GM18909 (cell line): ENCODE results near the gene BRD7.

Source experiments
- ATAC-seq: cut with Tn5 transposase; IDR thresholded peaks from one replicate; pipeline ENCODE4 v1.9.1; 2021; ENCODE audit warnings: mild to moderate bottlenecking; ENCODE audit not compliant: unreplicated experiment, poor library complexity

The BRD7 gene

DNA sequence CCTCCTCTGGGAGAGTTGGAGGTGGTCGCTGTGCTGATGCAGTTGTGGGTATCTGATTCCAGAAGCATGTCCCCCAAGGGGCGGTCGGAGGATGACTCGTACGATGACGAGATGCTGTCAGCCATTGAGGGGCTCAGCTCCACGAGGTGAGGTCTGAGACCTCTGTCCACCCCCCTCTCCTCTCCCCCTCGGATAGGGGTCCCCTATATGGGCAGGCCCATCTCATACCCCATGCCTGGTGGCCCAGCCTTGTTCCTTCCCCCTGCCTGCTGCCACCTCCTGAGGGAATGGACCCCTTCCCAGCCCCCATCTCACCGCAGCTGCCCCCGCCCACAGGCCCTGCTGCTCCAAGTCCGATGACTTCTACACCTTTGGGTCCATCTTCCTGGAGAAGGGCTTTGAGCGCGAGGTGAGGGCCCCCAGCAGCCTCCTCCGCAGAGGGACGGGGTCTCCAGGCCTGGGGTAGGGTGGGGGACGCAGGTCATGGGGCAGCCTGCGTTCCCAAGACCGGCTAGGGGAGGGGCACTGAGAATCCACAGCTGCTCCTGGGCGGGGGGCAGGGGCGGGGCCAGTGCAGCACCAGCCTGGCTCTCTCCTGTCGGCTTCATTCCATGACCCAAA is 63.2 kb downstream of the BRD7 start:
- no peak for ATAC-seq

GRCh38 chr16:50304467-50305440 is 64.0 kb downstream of the BRD7 start:
- no peak for ATAC-seq

GRCh38 chr16:50303605-50304466 is 65.0 kb downstream of the BRD7 start:
- ATAC-seq = no peak

GRCh38 chr16:50303041-50303604 is 65.7 kb downstream of the BRD7 start:
- ATAC-seq = no peak

DNA sequence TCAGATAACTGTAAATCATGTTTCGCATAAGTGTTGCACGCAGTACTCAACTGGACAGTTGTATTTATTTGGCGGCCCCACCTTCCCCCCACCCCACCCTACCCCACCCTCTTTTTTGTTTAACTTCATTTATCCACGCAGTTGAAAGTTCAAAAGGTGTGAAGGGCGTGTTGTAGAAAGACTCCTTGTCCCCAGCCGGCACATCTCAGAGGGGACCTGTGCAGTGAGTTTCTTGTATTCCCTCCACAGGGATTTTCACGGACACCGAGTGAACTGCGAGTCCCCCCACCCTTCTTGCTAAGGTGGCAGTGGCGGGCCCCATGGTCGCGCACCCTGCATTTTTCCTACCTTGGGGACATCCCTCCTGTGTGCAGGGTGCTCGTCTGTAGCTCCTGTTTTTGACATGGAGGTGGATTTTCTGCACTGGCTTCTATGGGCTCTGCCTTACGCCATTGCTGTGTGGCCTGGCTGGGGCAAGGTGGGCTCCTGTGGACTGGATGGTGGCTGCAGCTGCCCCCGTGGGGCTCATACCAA is 66.2 kb downstream of the BRD7 start:
- ATAC-seq = no peak

- ATAC-seq = no peak
Observed at GRCh38 chr16:50301626-50302471, 66.9 kb downstream of the BRD7 start.

- ATAC-seq = no peak
Observed at GRCh38 chr16:50300942-50301625, 67.7 kb downstream of the BRD7 start.

DNA sequence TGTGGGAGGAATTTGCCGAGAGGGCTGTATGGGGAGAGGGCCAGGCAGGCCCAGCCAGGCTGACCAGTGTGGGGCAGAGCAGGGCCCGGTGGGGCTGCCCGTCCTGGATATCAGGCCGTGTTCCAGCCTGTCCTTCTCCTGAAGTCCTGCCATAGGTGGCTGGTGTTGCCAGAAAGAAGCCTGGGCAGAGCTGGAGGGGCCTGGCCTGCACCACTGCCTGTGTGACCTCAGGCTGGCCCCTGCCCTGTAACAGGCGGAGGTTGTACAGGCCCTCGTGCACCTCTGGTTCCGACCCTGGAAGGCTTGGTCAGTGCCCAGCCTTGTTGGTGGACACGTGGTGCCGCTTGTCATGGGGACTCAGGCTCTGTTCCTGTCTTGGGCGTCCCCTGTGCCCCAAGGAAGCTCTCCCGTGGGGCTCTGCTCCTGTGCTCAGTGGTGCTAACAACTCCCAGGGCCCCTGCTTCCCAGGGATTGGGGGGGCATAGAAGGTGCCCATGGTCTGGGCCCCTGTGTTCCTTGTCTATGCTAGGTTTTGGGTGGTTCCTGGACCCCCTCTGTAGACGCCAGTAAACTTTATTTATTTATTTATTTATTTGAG is 69.2 kb downstream of the BRD7 start:
- ATAC-seq = no peak

GRCh38 chr16:50298591-50299507 is 69.9 kb downstream of the BRD7 start:
- no peak for ATAC-seq

DNA sequence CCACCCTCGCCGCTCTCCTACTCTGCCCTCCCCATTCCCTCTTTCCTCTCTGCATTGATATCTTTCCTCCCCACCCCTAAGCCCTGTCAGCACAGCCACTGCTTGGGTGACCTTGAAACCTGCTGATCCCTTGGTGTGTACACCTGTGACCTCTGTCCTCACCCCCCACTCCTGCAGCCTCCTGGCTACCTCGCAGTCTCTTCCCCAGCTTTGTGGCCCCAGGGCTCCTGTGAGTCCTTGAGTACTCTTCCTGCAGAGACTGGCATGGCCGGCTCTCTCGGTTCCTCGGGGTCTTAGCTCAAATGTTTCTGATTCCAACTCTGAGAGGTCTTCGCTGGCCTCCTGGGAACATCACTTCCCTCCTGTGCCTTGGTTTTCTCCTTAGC is 70.7 kb downstream of the BRD7 start:
- ATAC-seq = no peak

DNA sequence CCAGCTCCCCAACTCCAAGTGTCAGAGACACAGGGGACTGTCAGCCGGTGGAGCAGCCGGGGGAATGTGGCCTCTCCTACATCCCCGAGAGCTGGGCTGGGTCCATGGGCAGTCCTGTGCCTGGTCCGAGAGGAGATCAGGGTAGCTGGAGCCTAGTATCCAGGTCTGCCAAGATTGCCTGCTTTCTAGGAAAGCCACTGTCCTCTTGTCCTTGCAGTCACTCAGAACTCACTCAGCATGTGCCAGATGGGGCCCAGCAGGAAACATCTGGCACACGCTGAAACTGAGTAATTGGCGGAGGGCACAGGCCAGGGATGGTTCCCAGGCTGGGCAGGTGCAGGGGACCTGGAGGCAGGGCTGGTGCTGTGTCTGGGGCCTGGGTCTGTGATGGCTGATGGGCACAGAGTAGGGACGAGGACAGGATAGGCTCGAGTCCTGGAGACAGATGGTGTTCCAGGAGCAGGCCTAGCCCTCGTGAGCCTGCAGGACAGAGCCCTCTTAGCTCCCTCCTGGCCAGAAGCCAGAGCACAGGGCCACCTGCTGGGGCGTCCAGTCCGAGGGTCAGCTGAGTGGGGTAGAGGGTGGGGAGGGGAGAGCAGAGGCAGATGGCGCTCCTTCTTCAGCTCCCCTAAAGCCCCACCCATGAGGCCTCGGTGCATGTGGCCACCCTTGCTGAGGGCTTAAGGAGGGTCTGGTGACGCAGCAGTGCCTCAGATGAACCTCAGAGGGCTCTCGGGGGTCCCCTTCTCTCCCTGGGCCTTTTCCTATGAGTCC is 71.3 kb downstream of the BRD7 start:
- ATAC-seq = no peak

GRCh38 chr16:50296807-50297206 is 72.0 kb downstream of the BRD7 start:
- no peak for ATAC-seq

- no peak for ATAC-seq
Observed at GRCh38 chr16:50295541-50296132, 73.2 kb downstream of the BRD7 start.

DNA sequence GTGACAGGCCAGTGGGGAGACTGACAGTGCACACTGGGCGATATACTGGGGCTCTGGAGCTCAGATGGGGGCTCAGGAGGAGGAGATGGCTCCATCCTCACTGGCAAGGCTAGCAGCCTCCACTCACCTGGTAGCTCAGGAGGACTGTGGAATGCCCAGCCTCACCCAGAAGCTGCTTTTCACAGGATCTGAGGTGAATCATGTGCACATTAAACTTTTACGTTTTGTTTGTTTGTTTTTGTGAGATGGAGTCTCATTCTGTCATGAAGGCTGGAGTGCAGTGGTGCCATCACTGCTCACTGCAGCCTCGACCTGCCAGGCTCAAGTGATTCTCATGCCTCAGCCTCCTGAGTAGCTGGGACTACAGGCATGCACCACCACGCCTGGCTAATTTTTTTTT is 73.8 kb downstream of the BRD7 start:
- ATAC-seq = no peak

GRCh38 chr16:50293994-50294855 is 74.6 kb downstream of the BRD7 start:
- no peak for ATAC-seq
